IPS DF 4.7 (cell line): ENCODE data around the gene HKDC1.

Experiments
- DNase-seq: peaks from one replicate; pipeline ENCODE4 v3.0.0-alpha.2; 2013; ENCODE audit warnings: low spot score; ENCODE audit errors: extremely low read depth

The HKDC1 gene

GRCh38 chr10:69216577-69217118 is 3.5 kb upstream of the HKDC1 start:
- DNase-seq = no peak

DNA sequence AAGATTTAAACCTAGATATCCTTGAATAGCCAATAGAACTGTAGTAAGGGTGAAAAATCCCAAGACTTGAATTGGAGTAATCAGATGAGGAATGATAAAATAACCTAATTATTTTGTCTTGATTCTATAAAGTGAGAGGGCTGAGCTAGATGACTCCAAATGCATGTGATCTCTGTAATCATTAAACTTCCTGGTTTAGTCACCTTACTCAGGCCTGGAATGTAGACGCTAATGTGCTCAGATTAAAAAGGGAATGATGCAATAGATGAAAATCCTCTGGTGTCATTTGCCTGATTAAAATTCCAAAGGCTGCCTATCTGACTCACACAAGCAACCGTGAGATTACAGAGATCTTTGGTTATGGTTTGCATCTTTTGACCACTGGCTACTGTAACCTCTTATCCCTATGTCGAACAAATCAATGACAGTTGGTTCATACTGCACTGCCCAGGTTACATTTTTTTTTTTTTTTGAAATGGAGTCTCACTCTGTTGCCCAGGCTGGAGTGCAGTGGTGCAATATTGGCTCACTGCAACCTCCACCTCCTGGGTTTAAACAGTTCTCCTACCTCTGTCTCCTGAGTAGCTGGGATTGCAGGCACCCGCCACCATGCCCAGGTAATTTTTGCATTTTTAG is 2.9 kb upstream of the HKDC1 start:
- no peak for DNase-seq

DNA sequence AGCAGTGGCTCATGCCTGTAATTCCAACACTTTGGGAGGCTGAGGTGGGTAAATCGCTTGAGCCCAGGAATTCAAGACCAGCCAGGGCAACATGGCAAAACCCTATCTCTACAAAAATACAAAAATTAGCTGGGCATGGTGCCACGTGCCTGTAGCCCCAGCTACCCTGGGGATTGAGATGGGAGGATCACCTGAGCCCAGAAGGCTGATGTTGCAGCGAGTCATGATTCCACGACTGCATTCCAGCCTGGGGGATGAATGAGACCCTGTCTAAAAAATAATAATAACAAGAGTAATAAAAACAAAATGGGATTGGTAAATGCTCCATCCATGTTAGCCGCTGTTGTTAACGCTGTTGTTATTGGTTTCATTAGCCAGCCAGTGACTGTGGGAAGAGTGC is 1.3 kb upstream of the HKDC1 start:
- no peak for DNase-seq

DNA sequence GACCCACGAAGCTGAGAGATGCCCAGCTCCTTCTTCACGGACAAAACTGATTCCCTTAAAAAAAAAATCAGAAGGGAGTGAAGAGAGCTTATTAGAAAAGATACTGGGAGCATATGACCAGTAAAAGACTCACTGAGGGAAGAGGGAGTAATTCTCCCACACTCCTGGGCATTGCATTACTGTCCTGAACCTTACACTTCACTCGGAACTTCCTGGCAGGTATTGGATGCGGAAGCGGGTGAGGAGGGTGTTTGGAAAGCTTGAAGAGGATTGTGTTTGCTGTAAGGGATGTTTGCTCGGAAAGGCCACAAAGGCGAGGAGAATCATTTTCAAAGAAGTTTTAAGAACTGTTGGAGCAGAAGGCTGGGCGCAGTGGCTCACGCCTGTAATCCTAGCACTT is 375 bp downstream of the HKDC1 start:
- no peak for DNase-seq

- peak; percentile 56 for DNase-seq
Measured at GRCh38 chr10:69222157-69223027, 2.3 kb downstream of the HKDC1 start.

DNA sequence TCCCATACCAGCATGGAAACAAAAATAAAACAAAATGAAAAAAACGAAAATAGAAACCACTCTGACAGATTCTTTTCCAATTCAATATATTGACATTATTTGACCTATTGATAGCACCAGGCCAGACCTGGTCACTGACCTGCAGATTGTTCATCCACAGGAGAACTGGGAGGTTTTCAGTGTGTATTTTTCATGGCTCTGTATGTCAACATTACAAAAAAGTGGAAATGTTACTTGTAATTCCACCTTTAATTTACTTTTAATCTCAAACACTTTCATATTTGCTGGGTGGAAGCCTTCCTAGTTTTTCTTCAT is 2.9 kb downstream of the HKDC1 start:
- no peak for DNase-seq

DNA sequence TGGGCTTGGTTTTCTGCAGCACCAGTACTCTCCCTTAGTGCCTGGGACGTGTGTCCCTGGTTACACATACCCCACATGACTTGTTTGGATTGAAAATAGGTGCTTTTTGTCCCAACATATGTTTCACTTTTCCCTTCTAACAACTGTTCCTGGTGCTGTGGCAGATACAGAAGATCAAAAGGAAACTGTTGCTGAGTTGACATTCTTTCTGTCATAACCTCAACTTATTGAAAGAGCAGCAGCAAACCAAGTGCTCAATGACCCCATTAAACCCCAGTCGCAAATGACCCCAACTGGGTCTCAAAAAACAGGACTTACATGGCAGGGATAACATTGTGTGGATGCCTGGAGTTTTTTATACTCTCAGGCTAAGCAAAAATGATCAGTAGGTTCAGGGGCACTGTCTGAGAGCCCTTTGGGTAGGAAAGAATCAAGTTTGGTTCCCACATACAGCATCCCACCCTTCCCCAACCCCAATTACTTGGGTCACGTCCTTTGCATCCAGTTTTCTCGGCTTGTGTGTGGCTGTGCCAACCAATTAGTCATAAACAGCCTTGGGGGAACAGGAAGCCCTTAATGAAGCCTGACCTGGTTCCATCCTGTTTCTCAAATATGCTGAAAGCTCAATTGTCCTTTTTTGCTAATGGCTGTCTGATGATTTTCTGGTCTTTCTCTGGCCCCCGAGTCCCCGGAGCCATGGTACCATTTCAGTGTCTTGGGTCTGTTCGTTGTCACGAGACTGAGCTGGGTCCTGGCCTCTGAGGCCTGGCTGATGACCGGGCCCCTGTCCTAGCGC is 4.9 kb downstream of the HKDC1 start:
- DNase-seq = no peak

GRCh38 chr10:69225681-69226080 is 5.5 kb downstream of the HKDC1 start:
- DNase-seq = no peak

DNA sequence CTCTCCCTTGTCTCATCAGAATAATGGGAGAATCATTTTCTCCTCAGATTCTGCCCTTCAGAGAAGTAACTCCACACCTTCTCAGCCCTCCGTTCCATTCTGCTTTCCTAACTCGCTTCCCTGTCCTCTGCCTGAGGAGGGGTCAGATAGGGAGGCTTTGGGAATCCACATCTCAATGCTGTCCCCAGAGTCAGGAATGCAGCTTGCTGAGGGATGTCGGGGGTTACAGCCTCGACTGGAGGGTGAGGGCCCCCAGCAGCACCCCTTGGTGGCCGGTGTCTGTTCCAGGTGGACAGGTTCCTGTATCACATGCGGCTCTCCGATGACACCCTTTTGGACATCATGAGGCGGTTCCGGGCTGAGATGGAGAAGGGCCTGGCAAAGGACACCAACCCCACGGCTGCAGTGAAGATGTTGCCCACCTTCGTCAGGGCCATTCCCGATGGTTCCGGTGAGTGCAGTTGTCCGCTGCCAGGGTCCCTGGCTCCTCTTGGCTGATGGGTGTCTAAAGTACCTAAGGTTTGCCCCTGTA is 6.9 kb downstream of the HKDC1 start:
- no peak for DNase-seq

GRCh38 chr10:69228151-69228550 is 8.0 kb downstream of the HKDC1 start:
- no peak for DNase-seq

- no peak for DNase-seq
Measured at GRCh38 chr10:69229616-69229916, 9.4 kb downstream of the HKDC1 start.

DNA sequence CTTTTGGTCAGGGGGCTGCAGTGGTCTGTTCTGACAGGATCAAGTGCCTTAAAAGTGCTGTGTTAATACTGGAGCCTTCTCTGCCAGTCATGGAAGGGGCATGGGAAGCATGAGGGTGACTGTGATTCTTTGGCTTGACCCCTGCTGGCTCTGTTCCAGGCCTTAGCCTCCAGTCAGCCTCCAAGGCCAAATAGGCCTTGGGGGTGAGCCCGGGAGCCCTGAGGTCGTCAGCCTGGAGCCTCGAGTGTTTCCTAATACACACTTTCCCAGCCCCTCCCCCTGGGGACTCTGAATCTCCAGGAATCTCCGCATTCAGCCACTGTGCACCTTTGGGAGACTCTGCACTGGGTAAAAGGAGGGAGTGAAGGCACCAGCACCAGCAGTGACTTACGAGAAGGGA is 10.0 kb downstream of the HKDC1 start:
- DNase-seq = no peak

GRCh38 chr10:69232252-69232651 is 12.1 kb downstream of the HKDC1 start:
- DNase-seq = no peak

DNA sequence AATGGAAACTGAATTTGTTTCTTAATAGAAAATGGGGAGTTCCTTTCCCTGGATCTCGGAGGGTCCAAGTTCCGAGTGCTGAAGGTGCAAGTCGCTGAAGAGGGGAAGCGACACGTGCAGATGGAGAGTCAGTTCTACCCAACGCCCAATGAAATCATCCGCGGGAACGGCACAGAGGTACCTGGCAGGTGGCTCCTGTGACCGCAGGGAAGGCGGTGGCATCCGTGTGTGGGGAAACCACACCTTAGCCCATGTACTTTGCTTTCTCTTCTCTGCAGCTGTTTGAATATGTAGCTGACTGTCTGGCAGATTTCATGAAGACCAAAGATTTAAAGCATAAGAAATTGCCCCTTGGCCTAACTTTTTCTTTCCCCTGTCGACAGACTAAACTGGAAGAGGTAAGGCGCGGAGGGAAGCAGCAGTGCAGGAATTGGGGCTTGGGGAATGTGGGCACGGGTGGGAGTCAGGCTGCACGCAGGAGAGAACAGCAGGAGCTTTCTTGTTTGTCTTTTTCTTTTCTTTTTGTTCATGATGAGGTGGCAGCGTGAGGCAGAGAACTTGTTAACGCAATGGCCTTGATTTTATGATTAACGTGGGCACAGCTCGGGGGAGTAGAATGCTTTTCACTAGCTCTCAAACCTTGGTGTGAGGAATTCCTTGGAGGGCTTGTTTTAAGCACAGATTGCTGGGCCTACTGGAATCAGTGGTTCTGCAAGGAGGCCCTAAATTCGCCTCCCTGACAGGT is 12.8 kb downstream of the HKDC1 start:
- no peak for DNase-seq

DNA sequence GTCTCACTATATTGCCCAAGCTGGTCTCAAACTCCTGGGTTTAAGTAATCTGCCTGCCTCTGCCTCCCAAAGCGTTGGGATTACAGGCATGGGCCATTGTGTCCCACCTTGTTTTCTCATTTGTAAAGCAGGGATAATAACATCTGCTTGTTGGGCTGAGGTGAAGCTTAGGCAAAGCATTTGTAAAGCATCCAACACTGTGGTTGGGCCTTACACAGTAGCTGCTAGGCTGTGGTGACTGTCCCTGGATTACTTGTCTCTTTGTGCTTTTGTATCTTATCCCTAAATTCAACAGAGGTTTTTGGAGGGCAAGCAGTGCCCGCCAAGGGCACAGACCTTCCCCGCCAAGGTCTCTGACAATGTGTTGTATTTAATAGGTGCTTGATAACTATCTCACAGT is 14.3 kb downstream of the HKDC1 start:
- no peak for DNase-seq

- peak; percentile 72 for DNase-seq
Measured at GRCh38 chr10:69237528-69238159, 17.5 kb downstream of the HKDC1 start.

DNA sequence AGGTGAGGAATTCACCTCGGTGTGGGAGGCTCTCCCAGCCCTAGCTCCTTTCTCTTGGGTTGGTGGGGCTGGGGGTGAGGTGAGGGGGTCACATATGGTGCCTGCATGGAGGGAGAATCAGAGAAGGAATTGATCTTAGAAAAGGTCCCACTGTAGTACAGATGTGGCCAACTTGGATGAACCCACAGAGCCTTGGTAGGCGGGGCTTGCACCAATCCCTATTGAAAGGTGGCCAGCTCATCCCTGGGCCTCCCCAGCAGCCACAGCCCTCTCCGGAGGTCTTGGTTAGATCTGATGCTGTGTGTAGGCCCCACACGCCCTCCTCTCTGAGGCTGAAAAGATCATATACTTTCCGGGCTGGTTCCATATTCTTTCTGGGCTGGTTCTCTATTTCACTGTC is 19.0 kb downstream of the HKDC1 start:
- no peak for DNase-seq

GRCh38 chr10:69239816-69240434 is 19.8 kb downstream of the HKDC1 start:
- DNase-seq = no peak

- no peak for DNase-seq
Measured at GRCh38 chr10:69240455-69240854, 20.3 kb downstream of the HKDC1 start.

DNA sequence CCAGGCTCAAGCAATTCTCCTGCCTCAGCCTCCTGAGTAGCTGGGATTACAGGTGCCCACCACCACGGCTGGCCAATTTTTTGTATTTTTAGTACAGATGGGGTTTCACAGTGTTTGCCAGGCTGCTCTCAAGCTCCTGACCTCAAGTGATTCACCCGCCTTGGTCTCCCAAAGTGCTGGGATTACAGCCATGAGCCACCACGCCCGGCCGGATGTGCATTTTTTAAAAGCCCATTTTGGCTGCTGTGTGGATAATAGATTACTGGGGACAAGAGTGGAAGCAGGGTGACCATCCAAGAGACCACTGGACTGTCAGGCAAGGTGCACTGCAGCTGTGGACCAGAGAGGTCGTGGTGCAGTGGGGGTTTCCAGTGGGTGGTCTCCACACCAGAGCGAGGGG is 21.4 kb downstream of the HKDC1 start:
- no peak for DNase-seq
